DOHH2 (cell line): ENCODE results near the gene COX6B2.

Source experiments
- EZH2phosphoT487 ChIP-seq: fragments of 200-600 bp; sonication (generic); IDR thresholded peaks from 2 replicates; pipeline ENCODE4 v1.6.1; 2017; ENCODE audit warnings: borderline replicate concordance, mild to moderate bottlenecking, antibody characterized with exemption, low read length, moderate library complexity, mixed read lengths
- TF ChIP-seq, protein P1 (sequence below): fragments of 200-600 bp; sonication (generic); IDR thresholded peaks from one replicate; pipeline ENCODE4 v1.5.1; 2014; ENCODE audit warnings: antibody characterized with exemption, mild to moderate bottlenecking, low read depth, low read length; ENCODE audit not compliant: poor library complexity, severe bottlenecking

DNA sequence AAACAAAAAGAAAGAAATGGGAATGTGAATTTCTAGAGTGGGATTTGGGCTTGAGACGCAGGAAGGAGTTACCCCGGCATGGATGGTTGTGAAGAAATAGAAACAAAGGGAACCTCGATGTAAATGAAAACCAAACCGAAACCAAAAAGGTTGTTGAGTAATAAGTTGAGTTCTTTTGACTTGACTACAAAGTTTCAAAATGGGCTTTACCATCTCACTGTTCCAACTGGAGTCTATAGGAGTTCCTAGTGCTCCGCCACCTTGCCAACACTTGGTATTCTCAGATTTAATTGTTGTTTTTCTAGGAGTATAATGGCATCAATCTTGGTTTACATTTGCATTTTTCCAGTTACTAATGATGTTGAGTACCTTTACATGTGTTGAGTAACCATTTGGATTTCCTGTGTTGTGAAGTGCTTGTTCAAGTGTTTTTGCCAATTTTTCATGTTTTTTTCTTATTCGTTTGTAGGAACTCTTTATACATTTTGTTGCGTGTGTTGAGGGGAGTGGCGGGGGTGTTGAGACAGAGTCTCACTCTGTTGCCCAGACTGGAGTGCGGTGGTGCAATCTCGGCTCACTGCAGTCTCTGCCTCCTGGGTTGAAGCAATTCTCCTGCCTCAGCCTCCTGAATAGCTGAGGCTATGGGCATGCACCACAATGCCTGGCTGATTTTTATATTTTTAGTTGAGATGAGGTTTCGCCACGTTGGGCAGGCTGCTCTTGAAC is 43.8 kb upstream of the COX6B2 start:
- TF ChIP-seq, protein P1, sequence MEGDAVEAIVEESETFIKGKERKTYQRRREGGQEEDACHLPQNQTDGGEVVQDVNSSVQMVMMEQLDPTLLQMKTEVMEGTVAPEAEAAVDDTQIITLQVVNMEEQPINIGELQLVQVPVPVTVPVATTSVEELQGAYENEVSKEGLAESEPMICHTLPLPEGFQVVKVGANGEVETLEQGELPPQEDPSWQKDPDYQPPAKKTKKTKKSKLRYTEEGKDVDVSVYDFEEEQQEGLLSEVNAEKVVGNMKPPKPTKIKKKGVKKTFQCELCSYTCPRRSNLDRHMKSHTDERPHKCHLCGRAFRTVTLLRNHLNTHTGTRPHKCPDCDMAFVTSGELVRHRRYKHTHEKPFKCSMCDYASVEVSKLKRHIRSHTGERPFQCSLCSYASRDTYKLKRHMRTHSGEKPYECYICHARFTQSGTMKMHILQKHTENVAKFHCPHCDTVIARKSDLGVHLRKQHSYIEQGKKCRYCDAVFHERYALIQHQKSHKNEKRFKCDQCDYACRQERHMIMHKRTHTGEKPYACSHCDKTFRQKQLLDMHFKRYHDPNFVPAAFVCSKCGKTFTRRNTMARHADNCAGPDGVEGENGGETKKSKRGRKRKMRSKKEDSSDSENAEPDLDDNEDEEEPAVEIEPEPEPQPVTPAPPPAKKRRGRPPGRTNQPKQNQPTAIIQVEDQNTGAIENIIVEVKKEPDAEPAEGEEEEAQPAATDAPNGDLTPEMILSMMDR = no peak
- no peak for TF ChIP-seq EZH2phosphoT487
